Natural killer cell (primary cell): ENCODE data around the gene FAM228A. TPM values are rescaled to one million over a fixed set of nuclear protein-coding genes. Genes with fewer than 3 reads are reported as not detected.

ENCODE experiments used
- ATAC-seq, 3 donors: fragments of 150-1000 bp in 2 of 3; fragments of 200-7000 bp in 1 of 3; cut with Tn5 transposase; 1 replicate in 1 of 3; 2 replicates in 2 of 3; pipeline ENCODE4 v1.10.0; 2021; ENCODE audit warnings: mild to moderate bottlenecking in 2 of 3, moderate library complexity in 2 of 3
- DNase-seq, 2 donors: peaks; one replicate each; pipeline versions ENCODE4 v3.0.0 to v3.0.0-alpha.2; 2013 to 2021; ENCODE audit warnings: mixed read lengths in 1 of 2
- H3K27ac ChIP-seq: one replicate; pipeline ENCODE4 v1.5.1; 2013; ENCODE audit warnings: mild to moderate bottlenecking, low read length
- H3K27me3 ChIP-seq: one replicate; pipeline ENCODE4 v1.6.1; 2013; ENCODE audit warnings: low read length; ENCODE audit not compliant: control insufficient read depth, insufficient read depth
- H3K36me3 ChIP-seq: one replicate; pipeline ENCODE4 v1.6.1; 2013; ENCODE audit warnings: low read length; ENCODE audit not compliant: control insufficient read depth, insufficient read depth
- H3K4me1 ChIP-seq: one replicate; pipeline ENCODE4 v1.6.1; 2013; ENCODE audit warnings: low read length; ENCODE audit not compliant: control insufficient read depth, insufficient read depth
- H3K4me3 ChIP-seq: one replicate; pipeline ENCODE4 v1.5.1; 2013; ENCODE audit warnings: low read length
- H3K9me3 ChIP-seq: one replicate; pipeline ENCODE4 v1.6.1; 2013; ENCODE audit warnings: low read length; ENCODE audit not compliant: control insufficient read depth, insufficient read depth
- H3K27ac Mint-ChIP-seq, 2 donors: one replicate each; pipeline ENCODE4 v1.8.0; 2022; ENCODE audit warnings: mild to moderate bottlenecking in 2 of 2, mixed read lengths in 2 of 2, moderate library complexity in 1 of 2
- H3K27me3 Mint-ChIP-seq, 2 donors: one replicate each; pipeline ENCODE4 v1.8.0; 2022; ENCODE audit warnings: low read depth in 2 of 2, mixed read lengths in 2 of 2
- H3K36me3 Mint-ChIP-seq: one replicate; pipeline ENCODE4 v1.8.0; 2022; ENCODE audit warnings: mixed read lengths
- H3K4me1 Mint-ChIP-seq, 2 donors: one replicate each; pipeline ENCODE4 v1.8.0; 2022; ENCODE audit warnings: mixed read lengths in 2 of 2
- H3K4me3 Mint-ChIP-seq: one replicate; pipeline ENCODE4 v1.8.0; 2022; ENCODE audit warnings: mild to moderate bottlenecking, moderate library complexity, mixed read lengths
- H3K9me3 Mint-ChIP-seq, 2 donors: one replicate each; pipeline ENCODE4 v1.8.0; 2022; ENCODE audit warnings: mixed read lengths in 2 of 2
- WGBS: methylation state at CpG from one replicate; pipeline ENCODE4 v1.1.7; 2013; ENCODE audit warnings: missing lambda C conversion rate; ENCODE audit not compliant: insufficient coverage; 5-methylcytosine and 5-hydroxymethylcytosine counted together
- intact Hi-C: fragments of 100-400 bp; cut with micrococcal nuclease; formaldehyde crosslinking; loops from one replicate; pipeline ENCODE4 v1.14.2; 2022
- total RNA-seq, 4 donors: library from RNA; stranded (reverse); fragments of 120-200 nt in 1 of 4; gene quantifications; one replicate each; pipeline versions ENCODE4 v1.2.3 to v1.2.4, GENCODE V29; 2013 to 2022
- TF ChIP-seq, protein P1 (sequence below): fragments of 200-600 bp; IDR thresholded peaks from one replicate; pipeline ENCODE4 v1.8.0; 2022; ENCODE audit warnings: antibody characterized with exemption

FAM228A gene
- total RNA-seq, 3 donors from 2014 or later (not counting 1 experiment from before 2014, with no cell fraction given): 0.34 to 0.82 TPM; not detected in 1

- Mint-ChIP-seq H3K36me3 (no peaks in the 10 kb centered on the region), H3K9me3 (no peaks in the 10 kb centered on the region), H3K4me3 (no peak overlapping the region), H3K4me1 (peaks cover 0 to 10% of the 10 kb centered on the region in 2 donors), H3K27ac (peak overlapping the region in 1 of 2 donors; percentile 36), H3K27me3 (no peaks in the 10 kb centered on the region)
- H3K27ac ChIP-seq: no peak overlapping the region
- WGBS: no CpG with 5 or more reads among the region's 1 CpG
- H3K27me3 ChIP-seq: no peaks in the 10 kb centered on the region
- no peak overlapping the region for H3K4me3 ChIP-seq
- no peaks in the 10 kb centered on the region for H3K9me3 ChIP-seq
- intact Hi-C loops: no loop called here
- H3K36me3 ChIP-seq: peaks cover 40% of the 10 kb centered on the region
- ATAC-seq: no peak
- TF ChIP-seq, protein P1, sequence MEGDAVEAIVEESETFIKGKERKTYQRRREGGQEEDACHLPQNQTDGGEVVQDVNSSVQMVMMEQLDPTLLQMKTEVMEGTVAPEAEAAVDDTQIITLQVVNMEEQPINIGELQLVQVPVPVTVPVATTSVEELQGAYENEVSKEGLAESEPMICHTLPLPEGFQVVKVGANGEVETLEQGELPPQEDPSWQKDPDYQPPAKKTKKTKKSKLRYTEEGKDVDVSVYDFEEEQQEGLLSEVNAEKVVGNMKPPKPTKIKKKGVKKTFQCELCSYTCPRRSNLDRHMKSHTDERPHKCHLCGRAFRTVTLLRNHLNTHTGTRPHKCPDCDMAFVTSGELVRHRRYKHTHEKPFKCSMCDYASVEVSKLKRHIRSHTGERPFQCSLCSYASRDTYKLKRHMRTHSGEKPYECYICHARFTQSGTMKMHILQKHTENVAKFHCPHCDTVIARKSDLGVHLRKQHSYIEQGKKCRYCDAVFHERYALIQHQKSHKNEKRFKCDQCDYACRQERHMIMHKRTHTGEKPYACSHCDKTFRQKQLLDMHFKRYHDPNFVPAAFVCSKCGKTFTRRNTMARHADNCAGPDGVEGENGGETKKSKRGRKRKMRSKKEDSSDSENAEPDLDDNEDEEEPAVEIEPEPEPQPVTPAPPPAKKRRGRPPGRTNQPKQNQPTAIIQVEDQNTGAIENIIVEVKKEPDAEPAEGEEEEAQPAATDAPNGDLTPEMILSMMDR: no peak
- H3K4me1 ChIP-seq: no peaks in the 10 kb centered on the region
- no peak for DNase-seq
Measured at GRCh38 chr2:24239553-24239952, 64.7 kb downstream of the FAM228A start.

Other genes starting within 250 kb of the FAM228A start
- gene ATAD2B, start 247.9 kb upstream of the FAM228A start, total RNA-seq: 10 to 100 TPM; 71.5 to 85.7 (median 84.0) TPM
- 10 to 100 TPM; 14.7 to 18.0 (median 16.2) TPM for gene UBXN2A, start 234.6 kb upstream of the FAM228A start, total RNA-seq
- 1 to 10 TPM in 1 of 3 donors, under 1 TPM in 1, not detected in 1; 0.93 to 1.1 TPM for gene MFSD2B, start 165.0 kb upstream of the FAM228A start, total RNA-seq
- gene WDCP, start 127.7 kb upstream of the FAM228A start, total RNA-seq: 10 to 100 TPM in 2 of 3 donors, 1 to 10 TPM in 1; 2.4 to 11.8 (median 11.2) TPM
- gene FKBP1B, start 125.3 kb upstream of the FAM228A start, total RNA-seq: 1 to 10 TPM; 1.5 to 3.4 (median 3.3) TPM
- gene SF3B6, start 98.7 kb upstream of the FAM228A start, total RNA-seq: 10 to 100 TPM; 57.2 to 65.1 (median 57.4) TPM
- 1 to 10 TPM; 1.6 to 2.6 (median 2.0) TPM for gene TP53I3, start 90.2 kb upstream of the FAM228A start, total RNA-seq
- gene PFN4, start 51.7 kb upstream of the FAM228A start, total RNA-seq: not detected
- 10 to 100 TPM; 31.4 to 35.9 (median 31.5) TPM for gene FAM228B, start 51.6 kb upstream of the FAM228A start, total RNA-seq
- 100 to 1,000 TPM; 101 to 118 (median 115) TPM for gene ITSN2, start 185.5 kb downstream of the FAM228A start, total RNA-seq